Stimulated activated CD8-positive, alpha-beta memory T cell treated with anti-CD3 and anti-CD28 coated beads, Interleukin-15, amount 100 ng/mL, for 24 hours (primary cell): ENCODE results near the gene PLK3.
"Not testable (repeated sequence)": the region's sequence is repeated elsewhere in the genome, so short reads cannot be mapped to it uniquely, and the experiment has no call there.

Experiments used
- DNase-seq: peaks from one replicate; pipeline ENCODE4 v3.0.0-alpha.2; 2020; ENCODE audit warnings: low read depth

The PLK3 gene

GRCh38 chr1:44828003-44828651 lies 27.9 kb downstream of the PLK3 start:
- DNase-seq: no peak

GRCh38 chr1:44828841-44829440 lies 28.8 kb downstream of the PLK3 start:
- no peak for DNase-seq

- no peak for DNase-seq
Measured at GRCh38 chr1:44829506-44830384, 29.6 kb downstream of the PLK3 start.

GRCh38 chr1:44830900-44831304 lies 30.7 kb downstream of the PLK3 start:
- DNase-seq: no peak

- no peak for DNase-seq
Measured at GRCh38 chr1:44831516-44831915, 31.3 kb downstream of the PLK3 start.

GRCh38 chr1:44832056-44832705 lies 32.0 kb downstream of the PLK3 start:
- no peak for DNase-seq

GRCh38 chr1:44834328-44834727 lies 34.2 kb downstream of the PLK3 start:
- DNase-seq: no peak

GRCh38 chr1:44835738-44836675 lies 35.8 kb downstream of the PLK3 start:
- DNase-seq: peak; percentile 64

- DNase-seq: not testable (repeated sequence)
Measured at GRCh38 chr1:44838294-44838693, 38.1 kb downstream of the PLK3 start.

GRCh38 chr1:44839576-44839975 lies 39.4 kb downstream of the PLK3 start:
- no peak for DNase-seq

- DNase-seq: no peak
Measured at GRCh38 chr1:44842486-44842861, 42.3 kb downstream of the PLK3 start.

GRCh38 chr1:44842862-44843655 lies 42.9 kb downstream of the PLK3 start, which contains the start of gene PTCH2:
Gene PTCH2, minus strand, starts transcription at chr1:44843253. Its CDS starts 321 bp downstream, at chr1:44842932.
- DNase-seq: no peak

GRCh38 chr1:44846985-44847384 lies 46.8 kb downstream of the PLK3 start:
- no peak for DNase-seq

- no peak for DNase-seq
Measured at GRCh38 chr1:44847845-44848244, 47.7 kb downstream of the PLK3 start.

- DNase-seq: no peak
Measured at GRCh38 chr1:44848456-44849181, 48.4 kb downstream of the PLK3 start.

GRCh38 chr1:44849575-44850132 lies 49.5 kb downstream of the PLK3 start:
- no peak for DNase-seq

- no peak for DNase-seq
Measured at GRCh38 chr1:44851308-44851707, 51.1 kb downstream of the PLK3 start.

GRCh38 chr1:44853201-44853600 lies 53.0 kb downstream of the PLK3 start:
- DNase-seq: no peak

- no peak for DNase-seq
Measured at GRCh38 chr1:44854970-44855369, 54.8 kb downstream of the PLK3 start.
